ENCODE measurements around the gene GTPBP10.
A peak's percentile ranks its signal among the peaks of the same experiment; 100 is the strongest.
"Not testable (repeated sequence)": the region's sequence is repeated elsewhere in the genome, so short reads cannot be mapped to it uniquely, and the experiment has no call there.

Gene GTPBP10

GRCh38 chr7:90334193-90334843, 12.2 kb upstream of the GTPBP10 start:
- no peak for DNase-seq (ENCODE audit: low read depth in 1 of 2, low spot score in 1 of 2)
- in situ Hi-C loops (cut with HindIII; ENCODE audit: low pct_unique_long_range_greater_than_20kb, low sequenced_read_pairs): no loop called here
- TF ChIP-seq JUND (IDR thresholded peaks at IDR 0.05; ENCODE audit: low read depth): no peak

DNA sequence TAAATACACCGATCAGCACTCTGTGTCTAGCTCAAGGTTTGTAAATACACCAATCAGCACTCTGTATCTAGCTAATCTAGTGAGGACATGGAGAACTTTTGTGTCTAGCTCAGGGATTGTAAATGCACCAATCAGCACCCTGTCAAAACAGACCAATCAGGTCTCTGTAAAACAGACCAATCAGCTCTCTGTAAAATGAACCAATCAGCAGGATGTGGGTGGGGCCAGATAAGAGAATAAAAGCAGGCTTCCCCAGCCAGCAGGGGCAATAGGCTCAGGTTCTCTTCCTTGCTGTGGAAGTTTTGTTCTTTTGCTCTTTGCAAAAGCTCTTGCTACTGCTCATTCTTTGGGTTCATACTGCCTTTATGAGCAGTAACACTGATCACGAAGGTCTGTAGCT, 11.6 kb upstream of the GTPBP10 start:
- in situ Hi-C loops (cut with HindIII; ENCODE audit: low pct_unique_long_range_greater_than_20kb, low sequenced_read_pairs); DNase-seq (ENCODE audit: low read depth in 1 of 2, low spot score in 1 of 2): not testable (repeated sequence)

DNA sequence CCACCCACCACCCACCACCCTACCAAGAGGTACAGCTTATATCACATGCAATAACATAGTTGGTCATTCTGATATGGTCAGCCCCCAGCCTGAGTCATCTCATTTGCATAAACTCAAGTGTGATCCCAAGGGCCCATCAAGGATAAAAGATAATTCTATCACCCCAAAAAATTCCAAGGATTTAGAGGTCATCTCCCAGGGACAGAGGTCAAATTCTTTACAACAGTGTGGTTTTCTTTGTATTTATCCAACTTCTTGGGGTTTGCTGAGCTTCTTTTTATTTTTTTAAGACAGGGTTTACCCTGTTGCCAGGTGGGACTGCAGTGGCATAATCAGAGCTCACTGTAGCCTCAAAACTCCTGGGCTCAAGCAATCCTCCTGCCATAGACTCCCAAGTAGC, 9.4 kb upstream of the GTPBP10 start:
- in situ Hi-C loops (cut with HindIII; ENCODE audit: low pct_unique_long_range_greater_than_20kb, low sequenced_read_pairs): no loop called here
- no peak for TF ChIP-seq JUND (IDR thresholded peaks at IDR 0.05; ENCODE audit: low read depth)
- DNase-seq (ENCODE audit: low read depth in 1 of 2, low spot score in 1 of 2): no peak

- DNase-seq (ENCODE audit: low read depth in 1 of 2, low spot score in 1 of 2): no peak
- no peak for TF ChIP-seq JUND (IDR thresholded peaks at IDR 0.05; ENCODE audit: low read depth)
- in situ Hi-C loops (cut with HindIII; ENCODE audit: low pct_unique_long_range_greater_than_20kb, low sequenced_read_pairs): no loop called here
Observed at GRCh38 chr7:90345016-90345415, 1.5 kb upstream of the GTPBP10 start.

DNA sequence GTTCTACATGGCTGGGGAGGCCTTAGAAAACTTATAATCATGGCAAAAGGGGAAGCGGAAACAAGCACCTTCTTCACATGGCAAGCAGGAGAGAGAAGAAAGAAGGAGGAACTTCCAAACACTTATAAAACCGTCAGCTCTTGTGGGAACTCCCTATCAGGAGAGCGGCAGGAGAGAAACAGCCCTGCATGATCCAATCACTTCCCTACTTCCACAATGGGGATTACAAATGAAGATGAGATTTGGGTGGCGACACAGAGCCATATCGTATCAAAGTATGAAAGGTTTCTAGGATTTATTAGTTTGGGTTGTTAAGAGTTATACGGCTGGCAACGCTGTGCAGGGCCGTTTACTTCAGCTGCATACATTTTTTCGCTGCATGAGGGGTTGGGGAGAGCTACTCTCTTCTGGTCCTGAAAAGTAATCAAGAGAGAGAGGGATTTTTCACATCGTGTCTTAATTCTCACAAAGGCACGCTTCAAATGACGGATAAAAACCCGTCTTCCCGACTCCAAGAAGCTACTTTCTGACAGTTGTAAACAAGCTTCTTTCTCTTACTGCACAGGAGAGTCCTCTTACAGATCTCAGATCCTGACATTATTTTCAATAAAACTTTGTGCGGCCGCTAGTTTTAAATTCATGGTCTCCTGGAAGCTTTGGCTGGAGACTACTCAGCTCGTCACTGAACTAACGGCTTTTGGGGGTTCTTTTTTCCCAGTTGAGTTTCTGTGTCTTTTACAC, 751 bp upstream of the GTPBP10 start:
- in situ Hi-C loops (cut with HindIII; ENCODE audit: low pct_unique_long_range_greater_than_20kb, low sequenced_read_pairs): no loop called here
- no peak for TF ChIP-seq JUND (IDR thresholded peaks at IDR 0.05; ENCODE audit: low read depth)
- DNase-seq (ENCODE audit: low read depth in 1 of 2, low spot score in 1 of 2): peak in 1 of 2 experiments; percentile 11

DNA sequence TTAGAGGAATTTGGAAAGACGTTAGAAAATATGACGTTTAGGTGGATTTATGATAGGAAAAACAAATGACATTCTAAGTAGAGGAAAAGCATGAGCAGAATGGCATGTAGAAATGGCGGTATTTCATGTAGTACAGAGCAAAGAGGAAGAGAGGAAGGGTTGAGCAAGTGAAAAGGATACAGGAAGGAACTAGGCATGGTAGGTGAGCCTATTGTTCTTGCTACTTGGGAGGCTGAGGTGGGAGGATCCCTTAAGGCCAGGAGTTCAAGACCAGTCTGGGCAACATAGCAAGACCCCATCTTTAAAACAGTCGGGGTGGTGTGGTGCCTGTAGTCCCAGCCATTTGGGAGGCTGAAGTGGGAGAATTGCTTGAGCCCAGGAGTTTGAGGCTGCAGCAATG, 1.2 kb downstream of the GTPBP10 start:
- no peak for DNase-seq (ENCODE audit: low read depth in 1 of 2, low spot score in 1 of 2)
- no peak for TF ChIP-seq JUND (IDR thresholded peaks at IDR 0.05; ENCODE audit: low read depth)
- in situ Hi-C loops (cut with HindIII; ENCODE audit: low pct_unique_long_range_greater_than_20kb, low sequenced_read_pairs): no loop called here

DNA sequence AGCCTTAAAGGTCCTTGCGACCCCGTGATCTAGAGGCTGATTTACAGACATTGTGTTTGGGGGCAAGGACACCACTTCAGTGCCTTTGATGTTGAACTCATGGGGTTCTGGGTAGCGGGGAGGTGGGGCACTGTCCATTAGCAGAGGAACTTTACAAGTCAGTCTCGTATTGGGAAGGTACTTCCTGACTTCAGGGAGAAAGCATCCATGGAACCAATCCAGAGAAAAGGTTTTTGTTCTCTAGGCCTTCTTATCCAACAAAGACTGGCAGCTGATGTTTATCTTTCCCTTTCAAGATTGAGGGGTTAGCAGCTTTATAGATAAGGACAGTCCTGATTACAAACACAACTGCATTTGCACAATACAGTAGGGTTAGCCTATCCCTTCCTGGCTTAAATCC, 2.8 kb downstream of the GTPBP10 start:
- no peak for DNase-seq (ENCODE audit: low read depth in 1 of 2, low spot score in 1 of 2)
- in situ Hi-C loops (cut with HindIII; ENCODE audit: low pct_unique_long_range_greater_than_20kb, low sequenced_read_pairs): no loop called here

GRCh38 chr7:90350032-90350431, 3.5 kb downstream of the GTPBP10 start:
- in situ Hi-C loops (cut with HindIII; ENCODE audit: low pct_unique_long_range_greater_than_20kb, low sequenced_read_pairs); DNase-seq (ENCODE audit: low read depth in 1 of 2, low spot score in 1 of 2): not testable (repeated sequence)

More for the DNA sequence above, 2.8 kb downstream of the GTPBP10 start:
- no peak for TF ChIP-seq JUND (IDR thresholded peaks at IDR 0.05; ENCODE audit: low read depth)

GRCh38 chr7:90351987-90352386, 5.5 kb downstream of the GTPBP10 start:
- in situ Hi-C loops (cut with HindIII; ENCODE audit: low pct_unique_long_range_greater_than_20kb, low sequenced_read_pairs): no loop called here

GRCh38 chr7:90383422-90383821, 36.9 kb downstream of the GTPBP10 start:
- in situ Hi-C loops (cut with HindIII; ENCODE audit: low pct_unique_long_range_greater_than_20kb, low sequenced_read_pairs): no loop called here
- DNase-seq (ENCODE audit: low read depth in 1 of 2, low spot score in 1 of 2): no peak
- TF ChIP-seq JUND (IDR thresholded peaks at IDR 0.05; ENCODE audit: low read depth): no peak

More at GRCh38 chr7:90351987-90352386, 5.5 kb downstream of the GTPBP10 start:
- no peak for DNase-seq (ENCODE audit: low read depth in 1 of 2, low spot score in 1 of 2)
- TF ChIP-seq JUND (IDR thresholded peaks at IDR 0.05; ENCODE audit: low read depth): no peak

DNA sequence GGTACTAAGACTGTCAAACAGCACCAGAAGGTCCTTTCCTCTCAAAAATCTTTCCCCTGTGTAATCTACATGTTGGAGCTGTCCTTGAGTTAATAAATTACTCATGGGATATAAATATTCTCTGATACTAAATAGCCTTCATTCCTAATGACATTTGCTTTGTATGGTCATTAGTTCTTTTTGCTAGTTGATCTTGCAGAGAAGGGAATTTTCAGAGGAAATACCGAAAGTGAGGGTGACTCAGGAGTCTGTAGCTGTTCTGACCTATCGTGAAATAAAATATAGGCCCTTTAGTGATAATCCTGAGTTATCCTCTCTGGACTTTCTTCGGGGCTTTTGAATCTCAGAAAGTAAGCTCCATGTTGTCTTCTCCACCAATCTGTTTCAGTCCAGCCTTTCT, 37.3 kb downstream of the GTPBP10 start:
- DNase-seq (ENCODE audit: low read depth in 1 of 2, low spot score in 1 of 2): no peak
- in situ Hi-C loops (cut with HindIII; ENCODE audit: low pct_unique_long_range_greater_than_20kb, low sequenced_read_pairs): no loop called here
- TF ChIP-seq JUND (IDR thresholded peaks at IDR 0.05; ENCODE audit: low read depth): no peak

- in situ Hi-C loops (cut with HindIII; ENCODE audit: low pct_unique_long_range_greater_than_20kb, low sequenced_read_pairs): no loop called here
- TF ChIP-seq JUND (IDR thresholded peaks at IDR 0.05; ENCODE audit: low read depth): no peak
- DNase-seq (ENCODE audit: low read depth in 1 of 2, low spot score in 1 of 2): no peak
Observed at GRCh38 chr7:90384433-90384832, 37.9 kb downstream of the GTPBP10 start.

DNA sequence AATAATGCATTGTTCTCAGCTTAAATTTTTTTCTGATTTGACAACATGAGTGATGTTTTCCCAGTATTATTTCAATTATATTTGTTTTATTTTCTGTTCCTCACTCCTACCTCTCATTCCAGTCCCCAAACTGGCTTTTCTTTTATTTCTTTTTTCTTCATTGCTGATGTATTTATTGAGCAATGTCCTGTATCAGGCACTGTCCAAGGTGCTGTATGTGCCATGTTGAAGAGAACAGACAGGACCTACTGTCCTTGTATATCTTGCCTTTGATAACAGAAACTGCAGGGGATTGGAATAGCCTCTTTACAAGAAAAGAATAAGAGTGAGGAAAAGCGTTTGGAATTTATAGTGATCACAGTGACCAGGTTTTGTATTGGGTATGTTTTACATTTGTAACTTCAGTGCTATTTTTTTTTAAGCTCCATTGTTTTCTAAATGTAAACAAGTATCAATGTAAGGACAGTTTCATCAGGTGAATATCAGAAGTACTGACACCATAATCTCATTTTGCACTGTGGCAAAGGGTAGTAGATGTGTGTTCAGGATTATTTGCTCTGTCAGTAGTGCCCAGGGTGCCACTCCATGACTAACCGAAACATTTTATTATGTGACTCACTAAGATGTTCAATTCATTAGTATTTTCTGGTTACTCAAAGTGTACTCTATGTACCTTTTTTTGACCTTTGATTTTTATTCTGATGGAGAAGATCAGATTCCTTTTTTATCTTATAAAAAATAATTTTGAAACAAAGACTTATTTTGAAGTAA, 41.1 kb downstream of the GTPBP10 start:
- peak in 1 of 2 experiments; percentile 2 for DNase-seq (ENCODE audit: low read depth in 1 of 2, low spot score in 1 of 2)

More for the DNA sequence above, 41.1 kb downstream of the GTPBP10 start:
- in situ Hi-C loops (cut with HindIII; ENCODE audit: low pct_unique_long_range_greater_than_20kb, low sequenced_read_pairs): no loop called here
- TF ChIP-seq JUND (IDR thresholded peaks at IDR 0.05; ENCODE audit: low read depth): no peak

Measured in T47D (cell line).